ENCODE measurements around the gene BCL2L1.

DNA sequence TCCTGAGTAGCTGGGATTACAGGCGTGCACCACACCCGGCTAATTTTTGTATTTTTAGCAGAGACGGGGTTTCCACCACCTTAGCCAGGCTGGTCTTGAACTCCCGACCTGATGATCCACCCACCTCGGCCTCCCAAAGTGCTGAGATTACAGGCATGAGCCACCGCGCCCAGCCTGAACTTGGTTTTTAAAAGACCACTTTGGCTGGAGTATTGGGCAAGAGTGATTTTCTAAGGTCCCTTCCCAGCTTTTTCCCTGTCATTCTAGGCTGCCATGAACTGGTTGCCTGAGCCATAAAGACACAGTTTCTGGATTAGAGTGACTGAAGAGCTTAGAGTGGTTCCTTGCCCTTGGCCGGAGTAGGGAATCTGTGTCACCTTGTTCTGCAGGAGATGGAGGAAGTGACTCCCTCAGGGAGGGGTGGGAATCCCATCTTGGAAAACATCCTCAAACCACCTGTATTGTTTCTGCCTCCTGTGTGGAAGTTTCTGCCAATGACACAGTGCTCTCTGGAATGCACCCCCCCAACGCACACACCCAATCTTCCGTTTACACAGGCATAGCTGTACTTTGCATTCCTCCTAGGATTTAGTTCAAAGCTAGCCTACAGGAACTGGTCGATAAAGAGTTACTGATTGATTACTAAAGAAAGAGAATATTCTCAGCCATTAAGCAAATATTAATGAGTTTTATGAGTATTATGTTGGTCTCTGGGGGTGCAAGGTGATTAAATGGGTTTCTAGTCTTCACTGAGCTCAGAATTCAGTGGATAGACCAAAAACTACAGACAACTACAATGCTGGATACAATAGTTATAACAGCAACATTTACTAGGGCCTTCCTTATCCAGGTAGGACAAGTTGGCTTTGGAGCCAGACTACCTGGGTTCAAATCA lies 18.2 kb downstream of the BCL2L1 start:
- TF ChIP-seq POLR2A (IDR thresholded peaks at IDR 0.05; ENCODE audit: low read depth, low read length) = no peak
- TF ChIP-seq POLR2AphosphoS5 (IDR thresholded peaks at IDR 0.05; ENCODE audit: low read depth, low read length) = no peak
- TF ChIP-seq TAF1 (IDR thresholded peaks at IDR 0.05; ENCODE audit: borderline replicate concordance, low read depth, low read length) = no peak

Measured in GM12892 (cell line).